HG02571 (cell line): Measurements from ENCODE around the gene CLEC16A.

Experiments
- ATAC-seq: cut with Tn5 transposase; IDR thresholded peaks from one replicate; pipeline ENCODE4 v1.9.1; 2021; ENCODE audit warnings: mild to moderate bottlenecking, moderate library complexity; ENCODE audit not compliant: unreplicated experiment

Gene CLEC16A

GRCh38 chr16:11164482-11165270, 220.3 kb downstream of the CLEC16A start:
- no peak for ATAC-seq

GRCh38 chr16:11165349-11165748, 221.0 kb downstream of the CLEC16A start:
- ATAC-seq = no peak

GRCh38 chr16:11165894-11166665, 221.7 kb downstream of the CLEC16A start:
- no peak for ATAC-seq

GRCh38 chr16:11167581-11167980, 223.2 kb downstream of the CLEC16A start:
- no peak for ATAC-seq

- ATAC-seq = no peak
Observed at GRCh38 chr16:11168386-11169051, 224.2 kb downstream of the CLEC16A start.

GRCh38 chr16:11169641-11170040, 225.3 kb downstream of the CLEC16A start:
- no peak for ATAC-seq

- ATAC-seq = no peak
Observed at GRCh38 chr16:11170201-11170600, 225.8 kb downstream of the CLEC16A start.

GRCh38 chr16:11170696-11171447, 226.5 kb downstream of the CLEC16A start:
- ATAC-seq = no peak

GRCh38 chr16:11171448-11171709, 227.0 kb downstream of the CLEC16A start:
- ATAC-seq = no peak

- ATAC-seq = no peak
Observed at GRCh38 chr16:11171757-11172299, 227.5 kb downstream of the CLEC16A start.

- ATAC-seq = no peak
Observed at GRCh38 chr16:11173426-11173825, 229.1 kb downstream of the CLEC16A start.

GRCh38 chr16:11174141-11174540, 229.8 kb downstream of the CLEC16A start:
- no peak for ATAC-seq

- no peak for ATAC-seq
Observed at GRCh38 chr16:11175106-11175786, 230.9 kb downstream of the CLEC16A start.

- ATAC-seq = peak; percentile 41
Observed at GRCh38 chr16:11175787-11176341, 231.5 kb downstream of the CLEC16A start.

- no peak for ATAC-seq
Observed at GRCh38 chr16:11177578-11178160, 233.3 kb downstream of the CLEC16A start.

GRCh38 chr16:11178424-11178823, 234.1 kb downstream of the CLEC16A start:
- ATAC-seq = no peak

GRCh38 chr16:11179574-11179973, 235.2 kb downstream of the CLEC16A start:
- ATAC-seq = no peak

GRCh38 chr16:11180489-11180888, 236.1 kb downstream of the CLEC16A start:
- ATAC-seq = no peak

- no peak for ATAC-seq
Observed at GRCh38 chr16:11181242-11181898, 237.0 kb downstream of the CLEC16A start.
